Endothelial cell of umbilical vein (primary cell): ENCODE measurements around the gene TRIM16.
"Not testable (repeated sequence)": the region's sequence is repeated elsewhere in the genome, so short reads cannot be mapped to it uniquely, and the experiment has no call there.

Experiments used
- CTCF ChIP-seq, 2 donors: IDR thresholded peaks; 1 replicate in 1 of 2; 2 replicates in 1 of 2; pipeline ENCODE4 v1.5.1; 2011; ENCODE audit warnings: low read length in 2 of 2, mild to moderate bottlenecking in 2 of 2, moderate library complexity in 2 of 2, control low read depth in 1 of 2, inconsistent platforms in 1 of 2, low read depth in 1 of 2; ENCODE audit not compliant: insufficient read depth in 1 of 2; ENCODE audit errors: extremely low read depth in 1 of 2
- MYC ChIP-seq: IDR thresholded peaks from one replicate; pipeline ENCODE4 v1.6.1; 2011; ENCODE audit warnings: mild to moderate bottlenecking, low read depth, low read length
- POLR2A ChIP-seq: IDR thresholded peaks from 2 replicates; pipeline ENCODE4 v1.6.1; 2012; ENCODE audit warnings: low read depth, mild to moderate bottlenecking, control low read depth, low read length
- POLR2AphosphoS5 ChIP-seq: IDR thresholded peaks from 2 replicates; pipeline ENCODE4 v1.6.1; 2012; ENCODE audit warnings: low read depth, mild to moderate bottlenecking, control low read depth, low read length, moderate library complexity; ENCODE audit not compliant: insufficient read depth

GRCh38 chr17:15629991-15630390 lies 54.1 kb downstream of the TRIM16 start:
- TF ChIP-seq POLR2A; CTCF (IDR thresholded peaks at IDR 0.05; ENCODE audit: extremely low read depth in 1 of 2, insufficient read depth in 1 of 2, low read depth in 1 of 2, low read length in 2 of 2); POLR2AphosphoS5; MYC: not testable (repeated sequence)
